ENCODE measurements around the gene MSI2. TPM values are rescaled to one million over a fixed set of nuclear protein-coding genes. Genes with fewer than 3 reads are reported as not detected.
A peak's percentile ranks its signal among the peaks of the same experiment; 100 is the strongest.
"Not testable (repeated sequence)": the region's sequence is repeated elsewhere in the genome, so short reads cannot be mapped to it uniquely, and the experiment has no call there.

Gene MSI2
- total RNA-seq, 1 donor from 2014 or later = 33.8 TPM

GRCh38 chr17:57619061-57619937, 363.0 kb downstream of the MSI2 start:
- H3K27me3 ChIP-seq (ENCODE audit: control insufficient read depth, insufficient read depth, low read length) = no peaks in the 10 kb centered on the region
- no peak for TF ChIP-seq CTCF (IDR thresholded peaks at IDR 0.05; ENCODE audit: insufficient read depth, low read length, poor library complexity, severe bottlenecking)
- DNase-seq (ENCODE audit: low read depth) = no peak
- H3K4me3 ChIP-seq (ENCODE audit: low read depth, low read length) = no peak overlapping the region
- H3K36me3 ChIP-seq (ENCODE audit: control insufficient read depth, insufficient read depth, low read length) = no peaks in the 10 kb centered on the region

- DNase-seq (ENCODE audit: low read depth) = no peak
- no peaks in the 10 kb centered on the region for H3K27me3 ChIP-seq (ENCODE audit: control insufficient read depth, insufficient read depth, low read length)
- no peaks in the 10 kb centered on the region for H3K36me3 ChIP-seq (ENCODE audit: control insufficient read depth, insufficient read depth, low read length)
- H3K4me3 ChIP-seq (ENCODE audit: low read depth, low read length) = no peak overlapping the region
- TF ChIP-seq CTCF (IDR thresholded peaks at IDR 0.05; ENCODE audit: insufficient read depth, low read length, poor library complexity, severe bottlenecking) = no peak
These were observed 364.3 kb downstream of the MSI2 start for GRCh38 chr17:57620576-57620975.

- H3K36me3 ChIP-seq (ENCODE audit: control insufficient read depth, insufficient read depth, low read length); DNase-seq (ENCODE audit: low read depth); H3K4me3 ChIP-seq (ENCODE audit: low read depth, low read length); H3K27me3 ChIP-seq (ENCODE audit: control insufficient read depth, insufficient read depth, low read length): not testable (repeated sequence)
These were observed 365.5 kb downstream of the MSI2 start for GRCh38 chr17:57621791-57622190.

GRCh38 chr17:57622306-57622682, 366.0 kb downstream of the MSI2 start:
- Histone ChIP-seq H3K36me3 (ENCODE audit: control insufficient read depth, insufficient read depth, low read length) (no peaks in the 10 kb centered on the region), H3K27me3 (ENCODE audit: control insufficient read depth, insufficient read depth, low read length) (no peaks in the 10 kb centered on the region), H3K4me3 (ENCODE audit: low read depth, low read length) (no peak overlapping the region)
- no peak for TF ChIP-seq CTCF (IDR thresholded peaks at IDR 0.05; ENCODE audit: insufficient read depth, low read length, poor library complexity, severe bottlenecking)
- no peak for DNase-seq (ENCODE audit: low read depth)

- Histone ChIP-seq H3K36me3 (ENCODE audit: control insufficient read depth, insufficient read depth, low read length) (no peaks in the 10 kb centered on the region), H3K4me3 (ENCODE audit: low read depth, low read length) (no peak overlapping the region), H3K27me3 (ENCODE audit: control insufficient read depth, insufficient read depth, low read length) (no peaks in the 10 kb centered on the region)
- TF ChIP-seq CTCF (IDR thresholded peaks at IDR 0.05; ENCODE audit: insufficient read depth, low read length, poor library complexity, severe bottlenecking) = no peak
- peak; percentile 70 for DNase-seq (ENCODE audit: low read depth)
These were observed 366.5 kb downstream of the MSI2 start for GRCh38 chr17:57622683-57623433.

GRCh38 chr17:57623620-57624019, 367.3 kb downstream of the MSI2 start:
- no peak for TF ChIP-seq CTCF (IDR thresholded peaks at IDR 0.05; ENCODE audit: insufficient read depth, low read length, poor library complexity, severe bottlenecking)
- no peaks in the 10 kb centered on the region for H3K36me3 ChIP-seq (ENCODE audit: control insufficient read depth, insufficient read depth, low read length)
- no peaks in the 10 kb centered on the region for H3K27me3 ChIP-seq (ENCODE audit: control insufficient read depth, insufficient read depth, low read length)
- no peak for DNase-seq (ENCODE audit: low read depth)
- H3K4me3 ChIP-seq (ENCODE audit: low read depth, low read length) = no peak overlapping the region
